Femur (tissue), 1 donor: Measurements from ENCODE around the gene MARCHF2.
"Not testable (repeated sequence)": the region's sequence is repeated elsewhere in the genome, so short reads cannot be mapped to it uniquely, and the experiment has no call there.

Experiments used
- DNase-seq: peaks from one replicate; pipeline ENCODE4 v3.0.0-alpha.2; 2017

MARCHF2 gene, protein sequence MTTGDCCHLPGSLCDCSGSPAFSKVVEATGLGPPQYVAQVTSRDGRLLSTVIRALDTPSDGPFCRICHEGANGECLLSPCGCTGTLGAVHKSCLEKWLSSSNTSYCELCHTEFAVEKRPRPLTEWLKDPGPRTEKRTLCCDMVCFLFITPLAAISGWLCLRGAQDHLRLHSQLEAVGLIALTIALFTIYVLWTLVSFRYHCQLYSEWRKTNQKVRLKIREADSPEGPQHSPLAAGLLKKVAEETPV

GRCh38 chr19:8412783-8413628 lies at the start of gene MARCHF2:
Gene MARCHF2 (plus strand): TSS chr19:8413305. CDS start chr19:8421841, 8,536 bp downstream.
- DNase-seq: peak; percentile 99

- peak; percentile 83 for DNase-seq
Measured at GRCh38 chr19:8363803-8364771, 49.0 kb upstream of the MARCHF2 start, which contains the start of gene ANGPTL4. Gene ANGPTL4 (plus strand): TSS chr19:8364155. CDS start chr19:8364322, 167 bp downstream.

DNA sequence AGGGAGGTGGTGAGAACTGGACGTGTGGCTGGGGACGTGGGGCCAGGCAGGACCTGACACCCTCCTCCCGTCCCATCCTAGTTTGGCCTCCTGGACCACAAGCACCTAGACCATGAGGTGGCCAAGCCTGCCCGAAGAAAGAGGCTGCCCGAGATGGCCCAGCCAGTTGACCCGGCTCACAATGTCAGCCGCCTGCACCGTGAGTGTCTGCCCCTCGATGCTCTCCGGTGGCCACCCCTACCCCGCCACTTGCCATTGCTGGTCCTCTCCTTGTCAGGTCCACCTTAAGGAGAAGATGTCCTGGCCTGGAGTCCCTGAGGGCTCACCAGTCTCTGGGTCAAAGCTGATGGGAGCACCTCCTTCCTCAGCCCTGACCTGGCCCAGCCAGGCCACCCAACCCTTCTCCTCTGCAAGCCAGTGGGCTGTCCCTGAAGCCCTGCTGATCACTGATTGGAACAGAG lies 47.0 kb upstream of the MARCHF2 start:
- DNase-seq: no peak

DNA sequence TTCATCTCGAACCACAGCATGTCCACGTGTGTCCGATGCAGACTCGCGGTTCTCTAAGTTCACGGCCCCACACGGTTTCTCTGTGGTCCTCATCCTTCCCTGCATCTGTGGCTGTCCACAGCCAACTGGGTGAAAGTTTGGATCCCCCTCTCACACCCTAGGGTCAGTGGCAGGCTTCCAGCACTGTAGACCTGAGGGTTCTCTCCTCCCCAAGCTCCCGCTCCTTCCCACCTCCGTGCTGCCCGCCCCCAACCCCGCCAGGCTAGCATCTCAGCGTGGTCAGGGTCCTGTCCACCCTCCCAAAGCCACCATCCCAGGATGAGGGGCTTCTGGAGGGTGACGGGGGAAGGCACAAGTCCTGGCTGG lies 46.2 kb upstream of the MARCHF2 start:
- DNase-seq: peak; percentile 72

DNA sequence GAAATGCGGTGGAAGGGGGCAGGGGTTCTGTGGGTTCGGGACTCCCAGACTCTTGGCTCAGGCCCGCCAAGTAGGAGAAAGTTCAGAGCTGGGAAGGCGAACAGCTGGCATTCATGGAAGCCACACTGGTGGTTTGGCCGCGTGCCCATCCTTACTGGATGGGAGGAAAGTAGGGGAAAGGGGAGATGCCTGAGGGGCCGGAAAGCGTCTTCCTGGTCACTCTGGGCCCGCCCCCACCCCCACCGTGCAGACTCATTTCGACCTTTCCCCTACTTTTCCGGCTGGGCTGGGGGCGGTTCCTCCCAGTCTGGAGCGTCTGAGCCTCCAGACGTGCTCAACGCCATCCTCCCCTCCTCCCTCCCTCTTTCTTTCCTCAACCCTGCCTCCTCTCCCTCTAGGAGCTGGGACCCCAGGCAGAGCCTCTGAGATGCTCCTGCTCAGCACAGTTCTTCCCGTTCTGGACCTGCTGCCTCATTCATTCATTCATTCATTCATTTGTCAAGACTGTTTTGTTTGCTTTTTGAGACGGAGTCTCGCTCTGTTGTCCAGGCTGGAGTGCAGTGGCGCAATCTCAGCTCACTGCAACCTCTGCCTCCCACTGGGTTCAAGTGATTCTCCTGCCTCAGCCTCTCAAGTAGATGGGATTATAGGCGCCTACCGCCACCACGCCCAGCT lies 45.6 kb upstream of the MARCHF2 start:
- peak; percentile 94 for DNase-seq

GRCh38 chr19:8370176-8371010 lies 42.7 kb upstream of the MARCHF2 start:
- no peak for DNase-seq

GRCh38 chr19:8371011-8371804 lies 41.9 kb upstream of the MARCHF2 start:
- DNase-seq: no peak

- no peak for DNase-seq
Measured at GRCh38 chr19:8373867-8374813, 39.0 kb upstream of the MARCHF2 start.

DNA sequence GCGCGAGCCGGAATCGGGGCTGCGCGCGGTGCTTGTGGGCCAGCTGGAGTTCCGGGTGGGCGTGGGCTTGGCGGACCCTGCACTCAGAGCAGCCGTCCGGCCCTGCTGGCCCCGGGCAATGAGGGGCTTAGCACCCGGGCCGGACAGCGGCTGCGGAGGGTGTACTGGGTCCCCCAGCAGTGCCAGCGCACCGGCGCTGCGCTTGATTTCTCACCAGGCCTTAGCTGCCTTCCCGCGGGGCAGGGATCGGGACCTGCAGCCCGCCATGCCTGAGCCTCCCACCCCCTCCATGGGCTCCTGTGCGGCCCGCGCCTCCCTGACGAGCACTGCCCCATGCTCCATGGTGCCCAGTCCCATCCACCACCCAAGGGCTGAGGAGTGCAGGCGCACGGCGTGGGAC lies 37.3 kb upstream of the MARCHF2 start:
- not testable (repeated sequence) for DNase-seq

- DNase-seq: not testable (repeated sequence)
Measured at GRCh38 chr19:8376373-8376974, 36.6 kb upstream of the MARCHF2 start.

GRCh38 chr19:8377598-8377997 lies 35.5 kb upstream of the MARCHF2 start:
- no peak for DNase-seq

GRCh38 chr19:8379156-8379891 lies 33.8 kb upstream of the MARCHF2 start:
- not testable (repeated sequence) for DNase-seq

- DNase-seq: not testable (repeated sequence)
Measured at GRCh38 chr19:8384569-8384968, 28.5 kb upstream of the MARCHF2 start.

DNA sequence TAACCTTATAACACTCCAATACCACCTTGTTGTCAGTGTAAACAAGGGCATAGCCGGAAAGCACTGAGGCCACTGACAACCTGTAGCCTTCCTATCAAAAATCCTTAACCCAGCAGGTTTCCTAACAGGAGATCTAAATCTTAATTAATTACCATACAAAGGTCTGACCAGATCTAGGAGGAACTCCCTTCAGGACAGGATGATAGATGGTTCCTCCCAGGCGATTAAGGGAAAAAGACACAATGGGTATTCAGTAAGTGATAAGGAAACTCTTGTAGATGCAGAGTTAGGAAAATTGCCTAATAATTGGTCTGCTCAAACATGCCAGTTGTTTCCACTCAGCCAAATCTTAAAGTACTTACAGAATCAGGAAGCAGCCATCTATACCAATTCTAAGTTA lies 28.0 kb upstream of the MARCHF2 start:
- not testable (repeated sequence) for DNase-seq

DNA sequence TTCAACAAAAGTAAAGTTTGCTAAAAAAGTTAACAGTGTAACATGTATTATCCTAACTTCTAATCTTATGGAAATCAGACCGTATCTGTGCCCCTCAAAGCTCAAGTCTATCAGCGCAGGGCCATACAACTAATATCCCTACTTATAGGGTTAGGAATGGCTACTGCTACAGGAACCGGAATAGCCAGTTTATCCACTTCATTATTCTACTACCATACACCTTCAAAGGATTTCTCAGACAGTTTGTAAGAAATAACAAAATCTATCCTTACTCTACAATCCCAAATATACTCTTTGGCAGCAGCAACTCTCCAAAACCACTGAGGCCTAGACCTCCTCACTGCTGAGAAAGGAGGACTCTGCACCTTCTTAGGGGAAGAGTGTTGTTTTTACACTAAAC lies 27.5 kb upstream of the MARCHF2 start:
- not testable (repeated sequence) for DNase-seq

- DNase-seq: not testable (repeated sequence)
Measured at GRCh38 chr19:8386419-8386818, 26.7 kb upstream of the MARCHF2 start.

DNA sequence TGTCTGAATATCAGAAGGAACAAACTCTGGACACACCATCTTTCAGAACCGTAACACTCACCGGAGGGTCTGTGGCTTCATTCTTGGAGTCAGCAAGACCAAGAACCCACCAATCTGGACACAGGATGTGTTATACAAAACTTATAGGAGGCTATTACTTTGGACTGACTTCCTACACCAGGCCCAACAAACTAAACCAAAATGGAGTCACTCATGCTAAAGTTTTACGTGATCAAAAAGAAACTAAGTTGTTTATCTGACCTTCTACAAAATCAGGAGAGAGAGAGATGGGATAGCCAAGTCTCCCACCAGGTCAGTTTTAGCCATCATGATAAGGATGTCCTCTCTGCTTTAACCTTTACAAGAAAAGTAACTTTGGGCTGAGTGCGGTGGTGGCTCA lies 26.1 kb upstream of the MARCHF2 start:
- no peak for DNase-seq
